Adrenal gland (tissue), 12 donors: ENCODE data around the gene RSU1. TPM values are rescaled to one million over a fixed set of nuclear protein-coding genes. Genes with fewer than 3 reads are reported as not detected.

Experiments
- DNase-seq, 7 donors: peaks; one replicate each; pipeline ENCODE4 v3.0.0-alpha.2; 2019 to 2020
- H3K27ac ChIP-seq, 5 donors: fragments of 200-600 bp; sonication (generic) in 4 of 5; 1 replicate in 3 of 5; 2 replicates in 2 of 5; pipeline versions ENCODE4 v1.5.1 to v1.8.0; 2016 to 2020; ENCODE audit warnings: mild to moderate bottlenecking in 1 of 5
- H3K27me3 ChIP-seq: fragments of 200-600 bp; 2 replicates; pipeline ENCODE4 v1.8.0; 2021
- H3K36me3 ChIP-seq, 2 donors: fragments of 200-600 bp; replicated peaks in 1 of 2; 1 replicate in 1 of 2; 2 replicates in 1 of 2; pipeline versions ENCODE4 v1.5.1 to v1.8.0; 2018 to 2022
- H3K4me1 ChIP-seq, 2 donors: fragments of 200-600 bp; replicated peaks in 1 of 2; 1 replicate in 1 of 2; 2 replicates in 1 of 2; pipeline versions ENCODE4 v1.5.1 to v1.8.0; 2018 to 2021
- H3K4me3 ChIP-seq, 4 donors: fragments of 200-600 bp; sonication (generic) in 3 of 4; one replicate each; pipeline ENCODE4 v1.5.1; 2016 to 2018
- H3K9me3 ChIP-seq, 3 donors: fragments of 200-600 bp; sonication (generic) in 1 of 3; replicated peaks in 1 of 3; 1 replicate in 2 of 3; 2 replicates in 1 of 3; pipeline versions ENCODE4 v1.5.1 to v1.8.0; 2016 to 2021
- POLR2A ChIP-seq, 2 donors: fragments of 450-650 bp; IDR thresholded peaks; one replicate each; pipeline ENCODE4 v1.6.1; 2017; ENCODE audit warnings: antibody characterized with exemption in 2 of 2, mild to moderate bottlenecking in 2 of 2, moderate library complexity in 1 of 2
- WGBS, 4 donors: extraction: QIAGEN DNeasy Blood & Tissue Kit in 2 of 4; methylation state at CpG; one replicate each; pipeline versions ENCODE4 v1.1.5 to v1.1.7; 2013 to 2017; 5-methylcytosine and 5-hydroxymethylcytosine counted together
- intact Hi-C, 2 donors: fragments of 100-400 bp; cut with DNase I; formaldehyde crosslinking; loops; one replicate each; pipeline versions ENCODE4 v1.14.1 to v1.15.0; 2022 to 2023
- polyA plus RNA-seq, 3 donors: library from polyadenylated mRNA; stranded (reverse); fragments of 200-250 nt in 2 of 3; fragments of 350-450 nt in 1 of 3; fragmentation: Illumina TruSeq in 1 of 3; extraction: RNeasy Lipid Tissue Mini Kit (QIAGEN cat#74804) in 1 of 3; gene quantifications; one replicate each; pipeline ENCODE4 v1.2.3, GENCODE V29; 2013 to 2014
- total RNA-seq, 9 donors: library from RNA; depleted of rRNA in 4 of 9; stranded (reverse); fragments of >200 nt in 4 of 9; fragments of 120-200 nt in 1 of 9; fragmentation: NEBNext Ultra II Directional in 1 of 9; extraction: Animal tissue kit (Norgen Biotek cat#: 25700) in 1 of 9; gene quantifications; one replicate each; pipeline versions ENCODE4 v1.1.0 to v1.2.4, GENCODE V29; 2013 to 2023
- TF ChIP-seq, protein P1 (sequence below), 6 experiments: fragments of 450-650 bp in 4 of 6; fragments of 200-600 bp in 2 of 6; sonication (generic) in 1 of 6; IDR thresholded peaks; 1 replicate in 5 of 6; 2 replicates in 1 of 6; pipeline versions ENCODE4 v1.5.1 to v1.8.0; 2016 to 2021; ENCODE audit warnings: antibody characterized with exemption in 6 of 6, mild to moderate bottlenecking in 2 of 6, moderate library complexity in 1 of 6
- donor health status: healthy with polysubstance abuse.
- donor health status: Bipolar disorder and iron deficiency.
- donor health status: DM: yes; HTN: yes; CAD: no.
- donor health status: DM: no; HTN: no; CAD: no.
- donor health status: DM: no; HTN: no; CAD: no.
- donor health status: DM: yes; HTN: yes; CAD: no.

The RSU1 gene
- total and polyA plus RNA-seq, 12 donors: 15.6 to 96.8 (median 41.7) TPM

DNA sequence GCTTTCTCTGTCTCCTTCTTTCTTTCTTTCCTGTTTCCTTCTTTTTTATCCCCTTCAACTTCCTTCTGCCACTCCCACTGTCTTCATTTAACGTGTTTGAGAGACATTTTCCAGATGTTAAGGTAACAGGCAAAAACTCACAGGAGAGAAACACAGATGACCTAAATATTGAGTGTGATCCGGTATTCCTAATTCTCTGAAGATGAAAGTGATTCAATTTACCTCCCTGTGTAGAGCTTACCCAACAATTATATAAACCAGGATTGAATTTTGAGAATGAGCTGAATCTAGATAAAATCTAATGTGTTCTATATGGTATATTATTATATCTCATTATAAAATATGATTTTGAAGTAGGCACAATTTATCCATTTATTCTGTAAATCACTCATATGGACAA lies 46.5 kb upstream of the RSU1 start:
- TF ChIP-seq POLR2A (IDR thresholded peaks at IDR 0.05): no peak
- TF ChIP-seq, protein P1, sequence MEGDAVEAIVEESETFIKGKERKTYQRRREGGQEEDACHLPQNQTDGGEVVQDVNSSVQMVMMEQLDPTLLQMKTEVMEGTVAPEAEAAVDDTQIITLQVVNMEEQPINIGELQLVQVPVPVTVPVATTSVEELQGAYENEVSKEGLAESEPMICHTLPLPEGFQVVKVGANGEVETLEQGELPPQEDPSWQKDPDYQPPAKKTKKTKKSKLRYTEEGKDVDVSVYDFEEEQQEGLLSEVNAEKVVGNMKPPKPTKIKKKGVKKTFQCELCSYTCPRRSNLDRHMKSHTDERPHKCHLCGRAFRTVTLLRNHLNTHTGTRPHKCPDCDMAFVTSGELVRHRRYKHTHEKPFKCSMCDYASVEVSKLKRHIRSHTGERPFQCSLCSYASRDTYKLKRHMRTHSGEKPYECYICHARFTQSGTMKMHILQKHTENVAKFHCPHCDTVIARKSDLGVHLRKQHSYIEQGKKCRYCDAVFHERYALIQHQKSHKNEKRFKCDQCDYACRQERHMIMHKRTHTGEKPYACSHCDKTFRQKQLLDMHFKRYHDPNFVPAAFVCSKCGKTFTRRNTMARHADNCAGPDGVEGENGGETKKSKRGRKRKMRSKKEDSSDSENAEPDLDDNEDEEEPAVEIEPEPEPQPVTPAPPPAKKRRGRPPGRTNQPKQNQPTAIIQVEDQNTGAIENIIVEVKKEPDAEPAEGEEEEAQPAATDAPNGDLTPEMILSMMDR (IDR thresholded peaks at IDR 0.05): no peak
- H3K4me1 ChIP-seq: no peaks in the 10 kb centered on the region
- no peak for DNase-seq
- no peak overlapping the region for H3K4me3 ChIP-seq
- no peaks in the 10 kb centered on the region for H3K27me3 ChIP-seq
- no peak overlapping the region for H3K27ac ChIP-seq
- no peaks in the 10 kb centered on the region for H3K36me3 ChIP-seq
- intact Hi-C loops: no loop called here
- no peaks in the 10 kb centered on the region for H3K9me3 ChIP-seq
- WGBS, 4 donors: 84 to 86% (median 85%) methylated on average over 2 of the region's 2 CpGs

DNA sequence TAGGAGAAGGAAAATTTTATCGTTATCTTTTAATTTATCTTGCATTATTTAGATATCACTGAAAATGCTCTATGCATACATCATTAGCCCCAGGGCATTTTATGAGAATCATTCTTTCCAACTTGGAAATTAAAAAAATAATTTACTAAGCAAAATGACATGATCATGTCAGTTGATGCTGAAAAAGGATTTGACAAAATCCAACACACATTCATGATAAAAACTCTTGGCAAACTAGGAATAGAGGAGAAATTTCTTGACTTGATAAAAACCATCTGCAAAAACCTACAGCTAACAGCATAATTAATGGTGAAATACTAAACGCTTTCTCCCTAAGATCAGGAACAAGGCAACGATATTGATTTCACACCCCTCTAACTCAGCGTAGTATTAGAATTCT lies 40.2 kb upstream of the RSU1 start:
- no peak for DNase-seq
- no peak overlapping the region for H3K27ac ChIP-seq
- no peaks in the 10 kb centered on the region for H3K36me3 ChIP-seq
- no peaks in the 10 kb centered on the region for H3K4me1 ChIP-seq
- 77 to 90% (median 86%) methylated on average over 4 of the region's 4 CpGs for WGBS, 4 donors
- no peaks in the 10 kb centered on the region for H3K27me3 ChIP-seq
- intact Hi-C loops: no loop called here
- H3K9me3 ChIP-seq: no peaks in the 10 kb centered on the region
- H3K4me3 ChIP-seq: no peak overlapping the region
- TF ChIP-seq, protein P1 (IDR thresholded peaks at IDR 0.05): no peak
- TF ChIP-seq POLR2A (IDR thresholded peaks at IDR 0.05): no peak

DNA sequence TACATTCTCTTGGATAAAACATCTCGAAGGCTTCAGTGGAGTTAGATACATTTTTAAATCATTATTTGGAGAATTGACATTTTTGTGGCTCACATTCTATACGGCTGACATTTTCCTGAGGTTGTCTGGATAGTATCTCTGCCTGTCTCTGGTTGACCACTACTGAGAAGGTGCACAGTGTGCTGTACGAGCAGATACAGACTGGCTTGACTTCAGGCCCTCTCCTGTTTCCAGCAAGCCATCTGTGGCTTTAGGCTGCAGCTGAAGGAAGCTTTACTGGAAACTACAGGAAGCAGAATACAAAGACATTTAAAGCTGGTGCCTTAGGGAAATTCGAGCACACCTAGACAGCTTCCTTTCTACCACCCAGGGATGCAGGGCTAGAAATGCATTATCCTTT lies 39.3 kb upstream of the RSU1 start:
- Histone ChIP-seq H3K4me3 (no peak overlapping the region), H3K27ac (no peak overlapping the region), H3K36me3 (no peaks in the 10 kb centered on the region), H3K9me3 (no peaks in the 10 kb centered on the region), H3K27me3 (no peaks in the 10 kb centered on the region), H3K4me1 (no peaks in the 10 kb centered on the region)
- TF ChIP-seq, protein P1 (IDR thresholded peaks at IDR 0.05): no peak
- TF ChIP-seq POLR2A (IDR thresholded peaks at IDR 0.05): no peak
- 60 to 73% (median 63%) methylated on average over 4 of the region's 4 CpGs for WGBS, 4 donors
- no peak for DNase-seq
- intact Hi-C loops: no loop called here

DNA sequence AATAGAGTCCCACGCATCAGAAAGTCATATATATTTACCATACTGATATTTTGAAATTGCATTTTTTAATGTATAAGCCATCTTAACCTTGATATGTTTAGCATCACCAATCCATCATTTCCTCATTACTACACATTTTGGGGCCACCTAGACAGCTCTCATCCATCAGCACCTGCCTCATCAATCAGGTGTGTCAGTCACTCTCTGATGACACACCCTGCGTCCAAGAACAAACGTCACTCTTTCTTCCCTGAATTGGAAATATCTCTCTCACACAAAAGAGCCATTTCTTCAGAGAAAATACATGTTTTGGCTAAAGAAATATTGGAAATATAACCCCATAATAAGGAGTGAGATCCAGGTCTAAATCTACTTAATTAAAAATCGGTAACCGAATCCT lies 38.9 kb upstream of the RSU1 start:
- TF ChIP-seq, protein P1 (IDR thresholded peaks at IDR 0.05): no peak
- TF ChIP-seq POLR2A (IDR thresholded peaks at IDR 0.05): no peak
- H3K4me1 ChIP-seq: no peaks in the 10 kb centered on the region
- H3K4me3 ChIP-seq: no peak overlapping the region
- H3K27me3 ChIP-seq: no peaks in the 10 kb centered on the region
- H3K27ac ChIP-seq: no peak overlapping the region
- H3K36me3 ChIP-seq: no peaks in the 10 kb centered on the region
- WGBS, 4 donors: 78 to 91% (median 84%) methylated on average over 5 of the region's 5 CpGs
- intact Hi-C loops: no loop called here
- DNase-seq: no peak
- no peaks in the 10 kb centered on the region for H3K9me3 ChIP-seq
